ENCODE results near the gene MYRIP. TPM values are rescaled to one million over a fixed set of nuclear protein-coding genes. Genes with fewer than 3 reads are reported as not detected.

Gene MYRIP
- total RNA-seq, 1 experiment from 2014 or later, result not detected

- ChIA-PET CTCF (no interaction called here), POLR2A (ENCODE audit: unreplicated experiment) (no interaction called here)
- Histone ChIP-seq H3K36me3 (ENCODE audit: low read depth, low read length) (no peaks in the 10 kb centered on the region), H2AFZ (ENCODE audit: low read length) (no peak overlapping the region), H3F3A (ENCODE audit: low read length, unreplicated experiment) (no peaks in the 10 kb centered on the region), H4K20me1 (ENCODE audit: low read length) (no peaks in the 10 kb centered on the region), H3K4me2 (ENCODE audit: low read length) (no peak overlapping the region), H3K9me3 (ENCODE audit: low read length) (no peaks in the 10 kb centered on the region), H3K27me3 (ENCODE audit: low read length) (no peaks in the 10 kb centered on the region), H3K4me3 (ENCODE audit: low read length) (no peak overlapping the region), H3K9me2 (replicated peaks; ENCODE audit: low read length) (no peaks in the 10 kb centered on the region), H3K79me2 (ENCODE audit: low read length) (no peaks in the 10 kb centered on the region), H3K27ac (ENCODE audit: low read length) (no peak overlapping the region), H3K9ac (ENCODE audit: low read length) (no peak overlapping the region), H3K4me1 (ENCODE audit: insufficient read depth, low read length) (no peaks in the 10 kb centered on the region)
- BruUV-seq (replicated peaks), result no TSS peak
- TF ChIP-seq EZH2 (IDR thresholded peaks at IDR 0.05; ENCODE audit: low read length, unreplicated experiment), result no peak
- no peak for TF ChIP-seq EZH2phosphoT487 (IDR thresholded peaks at IDR 0.05; ENCODE audit: borderline replicate concordance, low read length)
- TF ChIP-seq CTCF (conservative IDR thresholded peaks at IDR 0.05; ENCODE audit: low read depth, low read length), result no peak
- intact Hi-C loops (cut with micrococcal nuclease), result no loop called here
- DNase-seq (peak; percentile 38), ATAC-seq (no peak)
These were observed 307.2 kb downstream of the MYRIP start for GRCh38 chr3:40116478-40117177.

GRCh38 chr3:40118091-40118490 lies 308.7 kb downstream of the MYRIP start:
- Histone ChIP-seq H3K9me2 (replicated peaks; ENCODE audit: low read length) (no peaks in the 10 kb centered on the region), H3K79me2 (ENCODE audit: low read length) (no peaks in the 10 kb centered on the region), H3K4me1 (ENCODE audit: insufficient read depth, low read length) (no peaks in the 10 kb centered on the region), H4K20me1 (ENCODE audit: low read length) (no peaks in the 10 kb centered on the region), H3K4me2 (ENCODE audit: low read length) (no peak overlapping the region), H3K36me3 (ENCODE audit: low read depth, low read length) (no peaks in the 10 kb centered on the region), H3F3A (ENCODE audit: low read length, unreplicated experiment) (no peaks in the 10 kb centered on the region), H3K4me3 (ENCODE audit: low read length) (no peak overlapping the region), H2AFZ (ENCODE audit: low read length) (no peak overlapping the region), H3K27ac (ENCODE audit: low read length) (no peak overlapping the region), H3K9me3 (ENCODE audit: low read length) (no peaks in the 10 kb centered on the region), H3K27me3 (ENCODE audit: low read length) (no peaks in the 10 kb centered on the region), H3K9ac (ENCODE audit: low read length) (no peak overlapping the region)
- BruUV-seq (replicated peaks), result no TSS peak
- ATAC-seq (no peak), DNase-seq (no peak)
- intact Hi-C loops (cut with micrococcal nuclease), result no loop called here
- CTCF ChIA-PET, result no interaction called here
- TF ChIP-seq EZH2phosphoT487 (IDR thresholded peaks at IDR 0.05; ENCODE audit: borderline replicate concordance, low read length) (no peak), CTCF (conservative IDR thresholded peaks at IDR 0.05; ENCODE audit: low read depth, low read length) (no peak)
- POLR2A ChIA-PET (ENCODE audit: unreplicated experiment), result no interaction called here

- H3K4me1 ChIP-seq (ENCODE audit: insufficient read depth, low read length), result no peaks in the 10 kb centered on the region
- H3K4me3 ChIP-seq (ENCODE audit: low read length), result no peak overlapping the region
- POLR2A ChIA-PET (ENCODE audit: unreplicated experiment), result no interaction called here
- no peak overlapping the region for H3K9ac ChIP-seq (ENCODE audit: low read length)
- H3K79me2 ChIP-seq (ENCODE audit: low read length), result no peaks in the 10 kb centered on the region
- intact Hi-C loops (cut with micrococcal nuclease), result no loop called here
- no peaks in the 10 kb centered on the region; the same call in 1 of the 2 replicates for H3K27me3 ChIP-seq (ENCODE audit: low read length)
- no peaks in the 10 kb centered on the region for H3K36me3 ChIP-seq (ENCODE audit: low read depth, low read length)
- H3K9me2 ChIP-seq (replicated peaks; ENCODE audit: low read length), result no peaks in the 10 kb centered on the region
- no peak for ATAC-seq
- H3F3A ChIP-seq (ENCODE audit: low read length, unreplicated experiment), result no peaks in the 10 kb centered on the region
- no peak for TF ChIP-seq CTCF (conservative IDR thresholded peaks at IDR 0.05; ENCODE audit: low read depth, low read length)
- TF ChIP-seq EZH2 (IDR thresholded peaks at IDR 0.05; ENCODE audit: low read length, unreplicated experiment), result no peak
- TF ChIP-seq EZH2phosphoT487 (IDR thresholded peaks at IDR 0.05; ENCODE audit: borderline replicate concordance, low read length), result no peak
- H2AFZ ChIP-seq (ENCODE audit: low read length), result no peak overlapping the region
- H3K27ac ChIP-seq (ENCODE audit: low read length), result no peak overlapping the region
- no peaks in the 10 kb centered on the region for H4K20me1 ChIP-seq (ENCODE audit: low read length)
- no peak overlapping the region for H3K4me2 ChIP-seq (ENCODE audit: low read length)
- H3K9me3 ChIP-seq (ENCODE audit: low read length), result no peaks in the 10 kb centered on the region
- no peak for DNase-seq
- CTCF ChIA-PET, result no interaction called here
- no TSS peak for BruUV-seq (replicated peaks)
These were observed 310.8 kb downstream of the MYRIP start for GRCh38 chr3:40120067-40120692.
